A549 treated with GW870086 at 1 μM for 4 hours (cell line): ENCODE data around the gene FBXW10B. TPM values are rescaled to one million over a fixed set of nuclear protein-coding genes. Genes with fewer than 3 reads are reported as not detected.

ENCODE experiments used
- total RNA-seq: library from RNA; stranded (reverse); fragments of 200-300 nt; extraction: Qiagen RNA extraction; gene quantifications from 5 replicates; pipeline ENCODE4 v1.2.3, GENCODE V29; 2022; ENCODE audit warnings: low read depth

The FBXW10B gene
- 2.4 to 4.2 TPM (median 3.1 TPM) in 5 replicates for total RNA-seq

GRCh38 chr17:15619331-15620058 is at the start of gene FBXW10B:
TSS of gene FBXW10B (minus strand) at chr17:15619704. CDS start at chr17:15619512, 192 bp downstream.

Other genes starting within 250 kb of the FBXW10B start
- 0.64 to 1.7 TPM (median 0.78 TPM) in 4 of 5 replicates, not detected in the other for gene CDRT4, start 152.1 kb downstream of the FBXW10B start, total RNA-seq
- gene TVP23C, start 56.2 kb downstream of the FBXW10B start, total RNA-seq, result 7.4 to 10.5 TPM (median 9.1 TPM) in 5 replicates
- gene TRIM16, start 64.6 kb upstream of the FBXW10B start, total RNA-seq, result 247 to 294 TPM (median 260 TPM) in 5 replicates
- 20.5 to 40.2 TPM (median 27.1 TPM) in 5 replicates for gene ZNF286A, start 80.0 kb upstream of the FBXW10B start, total RNA-seq
- gene TBC1D26, start 112.6 kb upstream of the FBXW10B start, total RNA-seq, result 0.06 to 0.08 TPM in 2 of 5 replicates, not detected in the others